ENCODE measurements around the gene SETD3. TPM values are rescaled to one million over a fixed set of nuclear protein-coding genes. Genes with fewer than 3 reads are reported as not detected.

Gene SETD3
- polyA plus RNA-seq, 1 donor from 2014 or later: 49.6 TPM

DNA sequence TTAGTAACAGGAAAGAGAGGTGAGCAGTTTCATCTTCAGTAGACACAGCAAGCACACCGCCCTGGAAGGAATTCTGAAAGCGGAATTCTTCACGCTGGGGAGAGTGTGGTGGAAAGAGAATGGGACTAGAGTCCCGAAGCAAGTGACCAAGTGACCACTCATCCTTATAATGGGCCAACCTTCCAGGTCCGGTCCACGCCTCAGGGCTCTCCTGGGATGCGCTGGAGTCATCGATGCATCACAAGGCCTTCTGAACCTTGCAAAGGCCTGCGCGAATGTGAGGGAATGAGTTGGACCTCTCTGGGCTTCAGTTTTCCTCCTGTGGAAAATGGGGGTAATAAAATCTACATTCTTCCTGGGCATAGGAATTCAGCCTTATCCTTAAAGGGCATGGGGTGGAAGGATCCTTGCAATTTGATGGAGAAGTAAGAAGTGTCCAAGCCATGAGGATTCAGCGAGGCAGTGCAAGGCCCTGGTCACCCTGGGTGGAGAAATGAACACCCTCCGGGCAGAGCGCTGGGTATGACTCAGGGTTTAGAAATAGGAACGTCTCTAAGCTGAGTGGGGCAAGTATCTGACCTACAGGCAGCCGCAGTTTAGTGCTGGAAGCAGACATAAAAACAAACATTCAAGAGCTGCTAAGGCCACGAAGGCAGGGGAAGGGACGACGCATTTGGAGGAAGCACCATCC is 97.7 kb downstream of the SETD3 start:
- no peaks in the 10 kb centered on the region for H3K27me3 ChIP-seq (ENCODE audit: insufficient read depth, low read depth, low read length)
- H4K20me1 ChIP-seq (ENCODE audit: insufficient read depth): no peaks in the 10 kb centered on the region
- TF ChIP-seq REST (IDR thresholded peaks at IDR 0.05; ENCODE audit: borderline replicate concordance) (no peak), CTCF (IDR thresholded peaks at IDR 0.05; ENCODE audit: poor library complexity, severe bottlenecking) (no peak), TAF1 (IDR thresholded peaks at IDR 0.05; ENCODE audit: low read depth) (no peak), SMC3 (conservative IDR thresholded peaks at IDR 0.05; ENCODE audit: poor library complexity) (no peak), POLR2AphosphoS5 (IDR thresholded peaks at IDR 0.05) (no peak), EP300 (conservative IDR thresholded peaks at IDR 0.05; ENCODE audit: poor library complexity, severe bottlenecking) (no peak), RAD21 (conservative IDR thresholded peaks at IDR 0.05) (no peak), EZH2 (IDR thresholded peaks at IDR 0.05; ENCODE audit: borderline replicate concordance, insufficient read depth, low read length, poor library complexity, severe bottlenecking) (no peak), MXI1 (conservative IDR thresholded peaks at IDR 0.05; ENCODE audit: poor library complexity, severe bottlenecking) (no peak)
- H3K9me3 ChIP-seq (ENCODE audit: low read length): no peaks in the 10 kb centered on the region
- no peaks in the 10 kb centered on the region for H3K36me3 ChIP-seq (ENCODE audit: insufficient read depth, low read length)
- H3K9me2 ChIP-seq (ENCODE audit: insufficient read depth, low read length): no peaks in the 10 kb centered on the region
- H3F3A ChIP-seq (ENCODE audit: insufficient read depth, low read length, poor library complexity, severe bottlenecking): no peaks in the 10 kb centered on the region
- H2AFZ ChIP-seq (ENCODE audit: low read depth, low read length): no peak overlapping the region
- no peak overlapping the region for H3K4me3 ChIP-seq (ENCODE audit: low read length)
- H3K4me2 ChIP-seq (ENCODE audit: low read length): no peak overlapping the region
- no peak overlapping the region for H3K9ac ChIP-seq (ENCODE audit: low read length)
- no peaks in the 10 kb centered on the region for H3K79me2 ChIP-seq (replicated peaks; ENCODE audit: insufficient read depth, low read length)
- no peak overlapping the region for H3K27ac ChIP-seq (ENCODE audit: low read length)

- TF ChIP-seq SMC3 (conservative IDR thresholded peaks at IDR 0.05; ENCODE audit: poor library complexity) (no peak), EP300 (conservative IDR thresholded peaks at IDR 0.05; ENCODE audit: poor library complexity, severe bottlenecking) (no peak), REST (IDR thresholded peaks at IDR 0.05; ENCODE audit: borderline replicate concordance) (no peak), RAD21 (conservative IDR thresholded peaks at IDR 0.05) (no peak), POLR2AphosphoS5 (IDR thresholded peaks at IDR 0.05) (no peak)
- Histone ChIP-seq H3K4me2 (ENCODE audit: low read length) (no peak overlapping the region), H2AFZ (ENCODE audit: low read depth, low read length) (no peak overlapping the region)
Measured at GRCh38 chr14:99382071-99382470, 98.6 kb downstream of the SETD3 start.

More at GRCh38 chr14:99382071-99382470, 98.6 kb downstream of the SETD3 start:
- Histone ChIP-seq H3K27me3 (ENCODE audit: insufficient read depth, low read depth, low read length) (no peaks in the 10 kb centered on the region), H3K9me2 (ENCODE audit: insufficient read depth, low read length) (no peaks in the 10 kb centered on the region), H3K79me2 (replicated peaks; ENCODE audit: insufficient read depth, low read length) (no peaks in the 10 kb centered on the region), H3K36me3 (ENCODE audit: insufficient read depth, low read length) (no peaks in the 10 kb centered on the region), H3K27ac (ENCODE audit: low read length) (no peak overlapping the region), H3F3A (ENCODE audit: insufficient read depth, low read length, poor library complexity, severe bottlenecking) (no peaks in the 10 kb centered on the region), H3K9me3 (ENCODE audit: low read length) (no peaks in the 10 kb centered on the region), H3K9ac (ENCODE audit: low read length) (no peak overlapping the region), H3K4me3 (ENCODE audit: low read length) (no peak overlapping the region), H4K20me1 (ENCODE audit: insufficient read depth) (no peaks in the 10 kb centered on the region)
